ENCODE results near the gene ENOX1. TPM values are rescaled to one million over a fixed set of nuclear protein-coding genes. Genes with fewer than 3 reads are reported as not detected.
"Not testable (repeated sequence)": the region's sequence is repeated elsewhere in the genome, so short reads cannot be mapped to it uniquely, and the experiment has no call there.

Gene ENOX1
- 10 to 100 TPM in 1 of 4 donors, 1 to 10 TPM in 3; 3.6 to 18.7 (median 5.7) TPM for total RNA-seq

DNA sequence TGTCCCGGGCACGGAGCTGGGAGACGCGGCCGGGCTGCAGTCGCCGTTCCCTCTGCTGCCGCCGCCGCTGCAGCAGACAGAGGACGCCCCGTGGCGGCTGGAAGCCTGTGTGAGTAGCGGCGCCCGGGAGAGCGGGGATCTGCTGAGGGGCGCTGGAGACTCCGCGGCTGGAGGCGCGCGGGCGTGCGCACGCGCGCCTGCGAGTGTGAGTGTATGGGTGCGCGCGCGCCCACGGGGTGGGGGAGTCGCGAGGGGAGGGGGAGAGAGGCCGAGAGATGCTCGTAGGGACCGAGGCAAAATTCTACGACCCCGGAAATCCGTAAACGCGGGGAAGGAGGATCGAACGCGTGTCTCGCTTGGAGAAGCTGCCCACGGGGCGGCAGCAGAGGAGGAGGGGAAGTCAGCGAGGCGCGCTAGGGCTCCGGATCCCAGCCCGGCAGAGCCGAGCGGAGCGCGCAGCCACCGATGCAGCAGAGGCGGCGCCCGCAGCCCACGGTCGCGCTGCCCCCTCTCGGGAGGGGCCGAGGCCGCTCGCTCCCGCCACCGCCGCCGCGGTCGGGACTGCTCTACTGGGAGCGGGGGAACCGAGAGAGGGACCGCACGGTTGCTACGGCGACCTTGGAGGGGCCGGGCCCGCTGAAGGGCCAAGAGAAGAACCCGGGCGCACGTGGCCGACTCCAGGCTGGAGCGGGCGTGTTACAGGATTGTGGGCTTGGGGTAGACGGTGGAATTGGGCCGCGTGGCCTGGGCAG is at the start of gene ENOX1:
Gene ENOX1, minus strand, starts transcription at position 207 of the 752 bp plus-strand sequence.
- Histone ChIP-seq H3K27ac (peak within 1 kb of the TSS; percentile 86 to 89), H3K36me3 (no peaks in the 10 kb centered on the region), H3K27me3 (no peaks in the 10 kb centered on the region), H3K4me1 (peaks cover 0 to 4% of the 10 kb centered on the region in 2 donors), H3K4me3 (peak within 1 kb of the TSS; percentile 64 to 72), H3K9me3 (no peaks in the 10 kb centered on the region)
- intact Hi-C loops (cut with DNase I; ENCODE audit: low total_unique reads) = no loop called here
- peak; percentile 60 to 68 for DNase-seq
- no peak for TF ChIP-seq POLR2A (IDR thresholded peaks at IDR 0.05)
- TF ChIP-seq, protein P1, sequence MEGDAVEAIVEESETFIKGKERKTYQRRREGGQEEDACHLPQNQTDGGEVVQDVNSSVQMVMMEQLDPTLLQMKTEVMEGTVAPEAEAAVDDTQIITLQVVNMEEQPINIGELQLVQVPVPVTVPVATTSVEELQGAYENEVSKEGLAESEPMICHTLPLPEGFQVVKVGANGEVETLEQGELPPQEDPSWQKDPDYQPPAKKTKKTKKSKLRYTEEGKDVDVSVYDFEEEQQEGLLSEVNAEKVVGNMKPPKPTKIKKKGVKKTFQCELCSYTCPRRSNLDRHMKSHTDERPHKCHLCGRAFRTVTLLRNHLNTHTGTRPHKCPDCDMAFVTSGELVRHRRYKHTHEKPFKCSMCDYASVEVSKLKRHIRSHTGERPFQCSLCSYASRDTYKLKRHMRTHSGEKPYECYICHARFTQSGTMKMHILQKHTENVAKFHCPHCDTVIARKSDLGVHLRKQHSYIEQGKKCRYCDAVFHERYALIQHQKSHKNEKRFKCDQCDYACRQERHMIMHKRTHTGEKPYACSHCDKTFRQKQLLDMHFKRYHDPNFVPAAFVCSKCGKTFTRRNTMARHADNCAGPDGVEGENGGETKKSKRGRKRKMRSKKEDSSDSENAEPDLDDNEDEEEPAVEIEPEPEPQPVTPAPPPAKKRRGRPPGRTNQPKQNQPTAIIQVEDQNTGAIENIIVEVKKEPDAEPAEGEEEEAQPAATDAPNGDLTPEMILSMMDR (IDR thresholded peaks at IDR 0.05) = peak in 3 of 4 experiments; percentile 7 to 27 (median 12)

DNA sequence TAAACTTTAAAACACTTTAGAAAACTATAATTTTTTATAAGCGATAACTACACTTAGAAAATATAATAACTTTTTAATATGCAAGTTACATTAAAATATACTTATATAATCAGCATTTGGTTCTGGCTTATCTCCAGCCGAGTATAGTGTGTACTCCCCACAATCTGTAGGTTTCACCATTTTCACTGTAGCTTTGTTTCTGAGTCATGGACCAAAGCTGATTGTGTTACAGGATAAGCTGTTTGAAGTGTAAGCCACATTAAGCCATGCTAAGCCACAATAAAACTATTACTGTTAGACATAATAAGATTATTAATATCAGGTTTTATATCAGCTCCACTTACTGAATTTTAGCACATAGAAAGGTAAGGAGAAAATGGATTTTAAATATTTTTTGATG is 48.9 kb upstream of the ENOX1 start:
- Histone ChIP-seq H3K9me3 (no peaks in the 10 kb centered on the region), H3K4me1 (no peaks in the 10 kb centered on the region), H3K36me3 (no peaks in the 10 kb centered on the region), H3K4me3 (no peak overlapping the region), H3K27me3 (no peaks in the 10 kb centered on the region), H3K27ac (no peak overlapping the region)
- no peak for TF ChIP-seq POLR2A (IDR thresholded peaks at IDR 0.05)
- TF ChIP-seq, protein P1 (IDR thresholded peaks at IDR 0.05) = no peak
- no peak for DNase-seq
- intact Hi-C loops (cut with DNase I; ENCODE audit: low total_unique reads) = no loop called here

DNA sequence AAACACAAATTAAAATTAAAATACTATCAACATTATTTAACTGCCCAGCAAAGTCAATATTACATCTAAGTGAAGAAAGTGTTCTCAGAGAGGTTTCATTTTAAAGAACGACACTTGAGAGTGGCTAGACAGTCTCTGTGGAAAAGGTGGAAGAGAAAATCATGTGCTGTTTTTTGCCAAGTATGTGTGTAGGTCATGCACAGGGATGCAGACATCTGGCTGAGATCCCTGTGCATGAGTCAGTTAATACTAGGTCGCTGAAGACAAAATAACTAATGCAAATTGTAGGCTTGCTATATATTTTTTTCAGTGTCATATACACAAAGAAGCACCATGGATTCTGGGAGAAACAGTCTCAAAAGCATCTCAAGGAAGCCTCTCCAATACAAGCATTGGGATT is 44.3 kb upstream of the ENOX1 start:
- Histone ChIP-seq H3K27ac (no peak overlapping the region), H3K9me3 (no peaks in the 10 kb centered on the region), H3K4me3 (no peak overlapping the region), H3K27me3 (no peaks in the 10 kb centered on the region), H3K4me1 (no peaks in the 10 kb centered on the region), H3K36me3 (no peaks in the 10 kb centered on the region)
- intact Hi-C loops (cut with DNase I; ENCODE audit: low total_unique reads) = no loop called here
- TF ChIP-seq, protein P1 (IDR thresholded peaks at IDR 0.05) = no peak
- TF ChIP-seq POLR2A (IDR thresholded peaks at IDR 0.05) = no peak
- no peak for DNase-seq

DNA sequence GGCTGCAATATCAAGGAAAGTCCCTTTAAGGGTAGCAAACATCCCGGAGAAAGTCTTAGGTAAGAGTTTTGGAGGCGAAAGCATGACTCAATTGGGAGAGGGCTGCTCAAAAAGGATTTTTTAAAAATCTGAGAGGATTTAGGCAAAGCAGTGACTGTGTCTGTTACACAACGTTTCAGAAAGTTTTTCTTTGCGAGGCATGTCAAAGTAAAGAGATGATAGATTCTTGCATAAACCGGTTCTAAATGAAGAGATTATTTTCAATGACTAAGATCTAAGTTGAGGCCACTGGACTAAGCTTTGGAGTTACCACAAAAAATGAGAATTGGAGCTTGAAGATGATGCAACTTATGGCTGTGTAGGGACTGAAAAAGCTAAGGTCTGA is 43.7 kb upstream of the ENOX1 start:
- Histone ChIP-seq H3K9me3 (no peaks in the 10 kb centered on the region), H3K4me3 (no peak overlapping the region), H3K27me3 (no peaks in the 10 kb centered on the region), H3K27ac (peak overlapping the region in 1 of 2 donors; percentile 2), H3K4me1 (no peaks in the 10 kb centered on the region), H3K36me3 (no peaks in the 10 kb centered on the region)
- no peak for DNase-seq
- TF ChIP-seq POLR2A (IDR thresholded peaks at IDR 0.05) = no peak
- TF ChIP-seq, protein P1 (IDR thresholded peaks at IDR 0.05) = no peak
- intact Hi-C loops (cut with DNase I; ENCODE audit: low total_unique reads) = no loop called here

DNA sequence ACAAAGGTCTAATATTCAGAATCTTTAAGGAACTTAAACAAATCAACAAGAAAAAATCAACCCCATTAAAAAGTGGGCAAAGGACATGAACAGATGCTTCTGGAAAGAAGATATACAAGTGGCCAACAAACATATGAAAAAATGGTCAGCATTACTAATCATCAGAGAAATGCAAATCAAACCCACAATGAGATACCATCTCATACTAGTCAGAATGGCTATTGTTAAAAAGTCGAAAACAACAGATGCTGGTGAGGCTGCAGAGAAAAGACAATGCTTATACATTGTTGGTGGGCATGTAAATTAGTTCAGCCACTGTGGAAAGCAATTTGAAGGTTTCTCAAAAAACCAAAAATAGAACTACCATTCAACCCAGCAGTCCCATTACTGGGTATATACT is 37.9 kb upstream of the ENOX1 start:
- H3K4me1 ChIP-seq; H3K27ac ChIP-seq; H3K36me3 ChIP-seq; H3K9me3 ChIP-seq; intact Hi-C loops (cut with DNase I; ENCODE audit: low total_unique reads); H3K27me3 ChIP-seq; DNase-seq; H3K4me3 ChIP-seq: not testable (repeated sequence)
